ENCODE data around the gene ATL2.

GRCh38 chr2:38345323-38346038 lies 31.6 kb downstream of the ATL2 start:
- TF ChIP-seq CTCF (IDR thresholded peaks at IDR 0.05; ENCODE audit: low read length) = no peak
- TF ChIP-seq EZH2 (IDR thresholded peaks at IDR 0.05; ENCODE audit: borderline replicate concordance, low read length) = no peak
